OCI-LY1 (cell line): ENCODE data around the gene PAIP2B.

ENCODE experiments used
- CTCF ChIP-seq: fragments of 200-600 bp; sonication (generic), shearing (Covaris generic); IDR thresholded peaks from 2 replicates; pipeline ENCODE4 v1.5.1; 2017; ENCODE audit warnings: mild to moderate bottlenecking, antibody characterized with exemption, low read length, moderate library complexity, mixed read lengths
- EZH2 ChIP-seq: fragments of 200-600 bp; sonication (generic), shearing (Covaris generic); IDR thresholded peaks from 2 replicates; pipeline ENCODE4 v1.8.0; 2017; ENCODE audit warnings: borderline replicate concordance, mixed run types, mild to moderate bottlenecking, antibody characterized with exemption, low read length, moderate library complexity, mixed read lengths

GRCh38 chr2:71136174-71136573, 90.7 kb downstream of the PAIP2B start:
- no peak for TF ChIP-seq CTCF
- TF ChIP-seq EZH2, result no peak
